PC-9 (cell line): ENCODE results near the gene ZFAND2B. TPM values are rescaled to one million over a fixed set of nuclear protein-coding genes. Genes with fewer than 3 reads are reported as not detected.

Source experiments
- BruUV-seq: library from RNA; stranded (reverse); fragments of 400-500 nt; replicated peaks from 2 replicates; lab custom pipeline; 2021; lab: Mats Ljungman, UMichigan
- CTCF ChIA-PET: fragments of 300-600 bp; sonication (Branson Sonifier 250); formaldehyde crosslinking; loops from one replicate; lab custom pipeline; 2022; ENCODE audit warnings: antibody characterized with exemption; lab: Charles Lee
- POLR2A ChIA-PET: fragments of 300-600 bp; sonication (Branson Sonifier 250); formaldehyde crosslinking; loops from one replicate; lab custom pipeline; 2022; ENCODE audit warnings: antibody characterized with exemption; ENCODE audit not compliant: unreplicated experiment; lab: Charles Lee
- DNase-seq, 2 experiments: peaks; one replicate each; pipeline versions ENCODE4 v3.0.0 to v3.0.0-alpha.2; 2015 to 2022; ENCODE audit warnings: mixed read lengths in 1 of 2
- H2AFZ ChIP-seq: fragments of 200-600 bp; sonication (generic); 2 replicates; pipeline ENCODE4 v1.8.1; 2017; ENCODE audit warnings: antibody characterized with exemption
- H3F3A ChIP-seq: fragments of 200-600 bp; sonication (generic); 2 replicates; pipeline ENCODE4 v1.8.1; 2017; ENCODE audit warnings: antibody characterized with exemption, mild to moderate bottlenecking, low read depth; ENCODE audit not compliant: insufficient read depth
- H3K27ac ChIP-seq: fragments of 200-600 bp; sonication (generic); 2 replicates; pipeline ENCODE4 v1.6.1; 2016; ENCODE audit warnings: mixed run types
- H3K27me3 ChIP-seq: fragments of 200-600 bp; sonication (generic); 2 replicates; pipeline ENCODE4 v1.6.1; 2016; ENCODE audit warnings: low read depth, mixed run types; ENCODE audit not compliant: insufficient read depth
- H3K36me3 ChIP-seq: fragments of 200-600 bp; sonication (generic); 2 replicates; pipeline ENCODE4 v1.6.1; 2016; ENCODE audit warnings: low read depth, mixed run types
- H3K4me1 ChIP-seq: fragments of 200-600 bp; sonication (generic); replicated peaks from 2 replicates; pipeline ENCODE4 v1.6.1; 2016; ENCODE audit warnings: mixed run types; ENCODE audit not compliant: insufficient read depth
- H3K4me2 ChIP-seq: fragments of 200-600 bp; sonication (generic); 2 replicates; pipeline ENCODE4 v1.6.1; 2017; ENCODE audit warnings: mixed run types
- H3K4me3 ChIP-seq: fragments of 200-600 bp; sonication (generic); 2 replicates; pipeline ENCODE4 v1.6.1; 2016; ENCODE audit warnings: mixed run types
- H3K79me2 ChIP-seq: fragments of 200-600 bp; sonication (generic); 2 replicates; pipeline ENCODE4 v1.6.1; 2017; ENCODE audit warnings: low read depth, mixed run types
- H3K9me2 ChIP-seq: fragments of 200-600 bp; sonication (generic); 2 replicates; pipeline ENCODE4 v1.8.1; 2017; ENCODE audit warnings: mild to moderate bottlenecking; ENCODE audit not compliant: insufficient read depth
- H3K9me3 ChIP-seq: fragments of 200-600 bp; sonication (generic); 2 replicates; pipeline ENCODE4 v1.8.1; 2016; ENCODE audit warnings: low read depth; ENCODE audit not compliant: insufficient read depth
- H4K20me1 ChIP-seq: fragments of 200-600 bp; sonication (generic); 2 replicates; pipeline ENCODE4 v1.8.1; 2017; ENCODE audit not compliant: insufficient read depth
- EZH2 ChIP-seq: fragments of 200-600 bp; sonication (generic); IDR thresholded peaks from 2 replicates; pipeline ENCODE4 v1.8.0; 2017; ENCODE audit warnings: antibody characterized with exemption, low read depth
- intact Hi-C: fragments of 100-400 bp; cut with micrococcal nuclease; formaldehyde crosslinking; loops from one replicate; pipeline ENCODE4 v1.10.0; 2022; ENCODE audit not compliant: unreplicated experiment
- total RNA-seq: library from RNA; stranded (reverse); gene quantifications from 2 replicates; pipeline ENCODE4 v1.2.3, GENCODE V29; 2021
- TF ChIP-seq, protein P1 (sequence below): fragments of 200-600 bp; sonication (generic); conservative IDR thresholded peaks from 2 replicates; pipeline ENCODE4 v1.6.1; 2017; ENCODE audit warnings: mixed run types, antibody characterized with exemption, mild to moderate bottlenecking, moderate library complexity

ZFAND2B gene
- total RNA-seq, 1 experiment from 2014 or later: 24.6 TPM

DNA sequence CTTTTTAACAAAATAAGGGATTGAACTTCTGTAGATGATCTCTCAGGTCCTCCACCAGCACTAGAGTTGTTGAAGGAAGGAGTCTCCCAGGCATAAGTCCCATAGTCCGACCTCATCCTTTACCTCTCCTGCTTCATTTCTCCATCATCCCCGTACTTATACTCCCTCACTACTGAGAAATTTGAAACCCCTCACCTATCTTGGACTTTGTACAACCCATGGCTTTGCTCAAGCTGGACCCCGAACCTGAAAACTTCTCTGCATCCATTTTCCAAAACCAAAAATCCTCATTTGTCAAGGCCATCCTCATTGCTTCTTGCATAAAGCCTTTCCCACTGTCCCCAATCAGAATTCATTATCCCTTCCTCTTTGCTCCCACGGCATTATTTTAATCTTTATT, 45.5 kb upstream of the ZFAND2B start:
- TF ChIP-seq, protein P1, sequence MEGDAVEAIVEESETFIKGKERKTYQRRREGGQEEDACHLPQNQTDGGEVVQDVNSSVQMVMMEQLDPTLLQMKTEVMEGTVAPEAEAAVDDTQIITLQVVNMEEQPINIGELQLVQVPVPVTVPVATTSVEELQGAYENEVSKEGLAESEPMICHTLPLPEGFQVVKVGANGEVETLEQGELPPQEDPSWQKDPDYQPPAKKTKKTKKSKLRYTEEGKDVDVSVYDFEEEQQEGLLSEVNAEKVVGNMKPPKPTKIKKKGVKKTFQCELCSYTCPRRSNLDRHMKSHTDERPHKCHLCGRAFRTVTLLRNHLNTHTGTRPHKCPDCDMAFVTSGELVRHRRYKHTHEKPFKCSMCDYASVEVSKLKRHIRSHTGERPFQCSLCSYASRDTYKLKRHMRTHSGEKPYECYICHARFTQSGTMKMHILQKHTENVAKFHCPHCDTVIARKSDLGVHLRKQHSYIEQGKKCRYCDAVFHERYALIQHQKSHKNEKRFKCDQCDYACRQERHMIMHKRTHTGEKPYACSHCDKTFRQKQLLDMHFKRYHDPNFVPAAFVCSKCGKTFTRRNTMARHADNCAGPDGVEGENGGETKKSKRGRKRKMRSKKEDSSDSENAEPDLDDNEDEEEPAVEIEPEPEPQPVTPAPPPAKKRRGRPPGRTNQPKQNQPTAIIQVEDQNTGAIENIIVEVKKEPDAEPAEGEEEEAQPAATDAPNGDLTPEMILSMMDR: no peak
- no peak for TF ChIP-seq EZH2
- ChIA-PET POLR2A (no interaction called here), CTCF (interaction anchor here (0.6 kb wide), 1 partner anchor 369 kb away, joined by 7 read pairs; no protein-coding TSS in a partner anchor)
- Histone ChIP-seq H4K20me1 (no peaks in the 10 kb centered on the region), H3K27ac (no peak overlapping the region), H3K9me3 (no peaks in the 10 kb centered on the region), H3K9me2 (no peaks in the 10 kb centered on the region), H3K4me2 (peak overlapping the region; percentile 83), H3F3A (peaks cover 9% of the 10 kb centered on the region; the same call in 1 of the 2 replicates), H3K27me3 (no peaks in the 10 kb centered on the region), H3K4me3 (peak overlapping the region; percentile 72), H3K36me3 (no peaks in the 10 kb centered on the region), H2AFZ (peak overlapping the region; percentile 87), H3K79me2 (no peaks in the 10 kb centered on the region), H3K4me1 (0 out of 2 replicates have a peak, but pooled peaks cover 8% of the 10 kb centered on the region)
- intact Hi-C loops: loop anchor here (2.0 to 5.0 kb wide), 3 partner anchors 58 to 526 kb away; partner anchors contain the start of gene ABCB6
- BruUV-seq: no TSS peak
- DNase-seq: no peak

DNA sequence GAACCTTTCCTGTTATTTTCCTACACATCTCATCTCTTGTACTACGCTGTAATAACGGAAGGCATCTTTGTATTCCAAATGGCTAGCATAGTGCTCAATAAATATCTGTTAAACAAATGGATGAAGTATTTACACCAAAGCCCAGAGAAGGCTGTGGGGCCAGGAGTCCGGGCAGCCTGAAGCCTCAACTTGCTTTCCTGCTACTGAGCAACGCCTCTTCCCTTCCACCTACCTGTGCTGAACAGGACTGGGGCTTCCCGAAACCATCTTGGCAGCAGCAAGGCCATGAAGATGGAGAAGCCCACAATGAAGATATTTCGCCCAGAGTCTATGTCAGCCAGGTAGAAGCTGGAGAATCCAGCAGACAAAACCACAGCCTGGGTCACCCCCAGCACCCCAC, 43.4 kb upstream of the ZFAND2B start:
- Histone ChIP-seq H3K9me3 (no peaks in the 10 kb centered on the region), H3K4me2 (no peak overlapping the region), H3K27ac (no peak overlapping the region), H3F3A (no peaks in the 10 kb centered on the region), H3K27me3 (no peaks in the 10 kb centered on the region), H3K4me3 (no peak overlapping the region), H3K9me2 (no peaks in the 10 kb centered on the region), H2AFZ (no peak overlapping the region), H4K20me1 (no peaks in the 10 kb centered on the region), H3K36me3 (no peaks in the 10 kb centered on the region), H3K79me2 (no peaks in the 10 kb centered on the region), H3K4me1 (0 out of 2 replicates have a peak, but pooled peaks cover 8% of the 10 kb centered on the region)
- CTCF ChIA-PET: no interaction called here
- no peak for DNase-seq
- POLR2A ChIA-PET: no interaction called here
- no TSS peak for BruUV-seq
- TF ChIP-seq, protein P1: no peak
- TF ChIP-seq EZH2: no peak
- intact Hi-C loops: loop anchor here (5.0 kb wide), 1 partner anchor 524 kb away; no protein-coding TSS in a partner anchor

DNA sequence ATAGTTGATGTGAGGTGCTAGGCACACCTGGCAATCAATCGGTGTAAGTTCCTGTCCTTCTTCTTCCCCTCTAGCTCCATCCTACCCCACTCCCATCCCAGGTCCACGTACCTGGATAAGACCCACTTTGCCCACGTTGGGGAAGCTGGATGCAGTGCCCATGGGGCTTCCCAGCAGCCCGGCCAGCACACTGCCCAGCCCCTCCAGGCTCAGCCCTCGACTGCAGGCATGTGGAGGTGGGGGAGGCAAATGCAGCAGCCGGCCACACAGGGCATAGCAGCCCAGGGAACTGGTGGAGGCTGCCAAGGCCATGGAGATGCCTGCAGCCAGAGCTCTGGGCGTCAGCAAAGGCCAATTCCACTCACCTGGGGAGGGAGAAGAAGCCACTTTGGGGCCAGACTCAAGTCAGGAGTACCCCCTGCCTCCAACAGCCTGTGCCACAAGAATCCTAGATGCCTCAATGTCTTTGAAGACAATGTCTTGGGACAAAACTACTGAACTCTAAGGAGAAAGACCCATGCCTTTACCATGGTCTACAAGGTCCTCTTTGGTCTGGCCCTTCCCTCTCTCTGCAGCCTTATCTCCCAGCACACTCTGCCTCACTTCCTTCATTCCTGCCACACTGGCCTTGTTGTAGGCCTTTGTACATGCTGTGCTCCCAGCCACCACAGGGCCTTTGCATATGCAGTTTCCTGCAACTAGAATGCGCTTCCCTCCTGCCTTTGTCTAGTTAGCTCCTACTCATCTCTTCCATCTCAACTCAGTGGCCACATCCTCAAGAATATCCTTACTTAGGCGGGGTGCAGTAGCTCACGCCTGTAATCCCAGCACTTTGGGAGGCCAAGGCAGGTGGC, 41.3 kb upstream of the ZFAND2B start:
- no peaks in the 10 kb centered on the region for H3F3A ChIP-seq
- DNase-seq: no peak
- H3K4me3 ChIP-seq: no peak overlapping the region
- ChIA-PET CTCF (no interaction called here), POLR2A (no interaction called here)
- H3K27me3 ChIP-seq: no peaks in the 10 kb centered on the region
- TF ChIP-seq, protein P1: no peak
- no peak for TF ChIP-seq EZH2
- H4K20me1 ChIP-seq: no peaks in the 10 kb centered on the region
- H2AFZ ChIP-seq: no peak overlapping the region
- BruUV-seq: no TSS peak
- no peak overlapping the region for H3K27ac ChIP-seq
- no peaks in the 10 kb centered on the region for H3K9me2 ChIP-seq
- no peaks in the 10 kb centered on the region for H3K9me3 ChIP-seq
- no peak overlapping the region for H3K4me2 ChIP-seq
- H3K36me3 ChIP-seq: no peaks in the 10 kb centered on the region
- intact Hi-C loops: no loop called here
- no peaks in the 10 kb centered on the region for H3K79me2 ChIP-seq
- 0 out of 2 replicates have a peak, but pooled peaks cover 8% of the 10 kb centered on the region for H3K4me1 ChIP-seq
